Neural progenitor cell (in vitro differentiated cells): Measurements from ENCODE around the gene CALN1.

Experiments
- CTCF ChIP-seq: fragments of 200-600 bp; sonication (generic); IDR thresholded peaks from 2 replicates; pipeline ENCODE4 v1.5.1; 2017; ENCODE audit warnings: antibody characterized with exemption, mild to moderate bottlenecking
- EZH2 ChIP-seq: fragments of 200-600 bp; sonication (generic); IDR thresholded peaks from 2 replicates; pipeline ENCODE4 v1.6.1; 2017; ENCODE audit warnings: antibody characterized with exemption, mild to moderate bottlenecking, moderate library complexity
- EZH2phosphoT487 ChIP-seq: fragments of 200-600 bp; sonication (generic); IDR thresholded peaks from 2 replicates; pipeline ENCODE4 v1.6.1; 2017; ENCODE audit warnings: antibody characterized with exemption

GRCh38 chr7:72196176-72196575 lies 216.0 kb downstream of the CALN1 start:
- TF ChIP-seq CTCF (no peak), EZH2 (no peak), EZH2phosphoT487 (no peak)
